ENCODE results near the gene PUS3. TPM values are rescaled to one million over a fixed set of nuclear protein-coding genes. Genes with fewer than 3 reads are reported as not detected.

PUS3 gene
- polyA plus RNA-seq, 3 donors, result 2.0 to 5.3 (median 3.1) TPM

- no peak overlapping the region for H3K4me3 ChIP-seq (replicated peaks in 1 of 3; ENCODE audit: low read depth in 2 of 3, low read length in 3 of 3)
- H3K9me3 Mint-ChIP-seq, result peaks cover 0 to 2% (median 0%) of the 10 kb centered on the region in 7 donors
- 71% methylated on average over 7 of the region's 11 CpGs for WGBS (ENCODE audit: insufficient coverage)
These were observed 48.7 kb upstream of the PUS3 start for GRCh38 chr11:125951731-125952130.

GRCh38 chr11:125950696-125951651, 48.0 kb upstream of the PUS3 start:
- Histone ChIP-seq H3K9me3 (replicated peaks in 1 of 2; ENCODE audit: control insufficient read depth in 1 of 2, insufficient read depth in 1 of 2, low read length in 2 of 2) (no peaks in the 10 kb centered on the region), H3K27ac (ENCODE audit: low read depth in 1 of 2, low read length in 2 of 2) (no peak overlapping the region), H3K9ac (ENCODE audit: insufficient read depth, low read length, poor library complexity, severe bottlenecking) (no peak overlapping the region), H3K4me1 (ENCODE audit: control insufficient read depth in 1 of 2, insufficient read depth in 2 of 2, low read length in 2 of 2) (no peaks in the 10 kb centered on the region), H4K20me1 (ENCODE audit: insufficient read depth, low read length) (no peaks in the 10 kb centered on the region), H3K4me2 (replicated peaks; ENCODE audit: extremely low read depth, low read length, poor library complexity, severe bottlenecking) (no peak overlapping the region), H3K79me2 (ENCODE audit: insufficient read depth, low read length) (no peaks in the 10 kb centered on the region), H3K4me3 (replicated peaks in 1 of 3; ENCODE audit: low read depth in 2 of 3, low read length in 3 of 3) (no peak overlapping the region), H3K36me3 (replicated peaks in 1 of 2; ENCODE audit: control insufficient read depth in 1 of 2, insufficient read depth in 2 of 2, low read length in 2 of 2) (no peaks in the 10 kb centered on the region), H3K27me3 (ENCODE audit: control insufficient read depth in 2 of 2, insufficient read depth in 2 of 2, low read length in 2 of 2) (no peaks in the 10 kb centered on the region), H2AFZ (ENCODE audit: insufficient read depth, low read depth, low read length, poor library complexity, severe bottlenecking) (no peak overlapping the region)
- 89% methylated on average over 10 of the region's 15 CpGs for WGBS (ENCODE audit: insufficient coverage)
- Mint-ChIP-seq H3K4me1 (no peaks in the 10 kb centered on the region), H3K27ac (no peak overlapping the region), H3K9me3 (no peaks in the 10 kb centered on the region), H3K4me3 (no peak overlapping the region), H3K27me3 (ENCODE audit: low read depth in 3 of 3) (peaks cover 2 to 5% (median 3%) of the 10 kb centered on the region in 3 donors), H3K36me3 (no peaks in the 10 kb centered on the region)
- TF ChIP-seq CTCF (IDR thresholded peaks at IDR 0.05), result no peak
- no peak for DNase-seq
- intact Hi-C loops (cut with micrococcal nuclease), result no loop called here

More at GRCh38 chr11:125951731-125952130, 48.7 kb upstream of the PUS3 start:
- Histone ChIP-seq H3K36me3 (replicated peaks in 1 of 2; ENCODE audit: control insufficient read depth in 1 of 2, insufficient read depth in 2 of 2, low read length in 2 of 2) (no peaks in the 10 kb centered on the region), H3K27me3 (ENCODE audit: control insufficient read depth in 2 of 2, insufficient read depth in 2 of 2, low read length in 2 of 2) (no peaks in the 10 kb centered on the region), H3K9ac (ENCODE audit: insufficient read depth, low read length, poor library complexity, severe bottlenecking) (no peak overlapping the region), H3K4me1 (ENCODE audit: control insufficient read depth in 1 of 2, insufficient read depth in 2 of 2, low read length in 2 of 2) (no peaks in the 10 kb centered on the region), H2AFZ (ENCODE audit: insufficient read depth, low read depth, low read length, poor library complexity, severe bottlenecking) (no peak overlapping the region), H3K9me3 (replicated peaks in 1 of 2; ENCODE audit: control insufficient read depth in 1 of 2, insufficient read depth in 1 of 2, low read length in 2 of 2) (no peaks in the 10 kb centered on the region), H4K20me1 (ENCODE audit: insufficient read depth, low read length) (no peaks in the 10 kb centered on the region), H3K79me2 (ENCODE audit: insufficient read depth, low read length) (no peaks in the 10 kb centered on the region), H3K27ac (ENCODE audit: low read depth in 1 of 2, low read length in 2 of 2) (no peak overlapping the region), H3K4me2 (replicated peaks; ENCODE audit: extremely low read depth, low read length, poor library complexity, severe bottlenecking) (no peak overlapping the region)
- intact Hi-C loops (cut with micrococcal nuclease), result no loop called here
- TF ChIP-seq CTCF (IDR thresholded peaks at IDR 0.05), result no peak
- Mint-ChIP-seq H3K27me3 (ENCODE audit: low read depth in 3 of 3) (peaks cover 2 to 5% (median 3%) of the 10 kb centered on the region in 3 donors), H3K4me3 (no peak overlapping the region), H3K4me1 (no peaks in the 10 kb centered on the region), H3K27ac (no peak overlapping the region), H3K36me3 (no peaks in the 10 kb centered on the region)
- no peak for DNase-seq

Measured in CD14-positive monocyte (primary cell).